ENCODE results near the gene MCC.

Gene MCC

GRCh38 chr5:113276493-113276892 lies 211.8 kb downstream of the MCC start:
- Mint-ChIP-seq H3K4me1 (ENCODE audit: low read depth) (peaks cover 31% of the 10 kb centered on the region), H3K9me3 (no peaks in the 10 kb centered on the region), H3K4me3 (no peak overlapping the region), H3K27ac (no peak overlapping the region), H3K36me3 (ENCODE audit: low read depth) (no peaks in the 10 kb centered on the region), H3K27me3 (no peaks in the 10 kb centered on the region)

GRCh38 chr5:113276001-113276400 lies 212.3 kb downstream of the MCC start:
- no peak overlapping the region for H3K27ac Mint-ChIP-seq
- H3K4me1 Mint-ChIP-seq (ENCODE audit: low read depth): peaks cover 31% of the 10 kb centered on the region
- no peak overlapping the region for H3K4me3 Mint-ChIP-seq
- H3K27me3 Mint-ChIP-seq: no peaks in the 10 kb centered on the region
- no peaks in the 10 kb centered on the region for H3K9me3 Mint-ChIP-seq
- no peaks in the 10 kb centered on the region for H3K36me3 Mint-ChIP-seq (ENCODE audit: low read depth)

DNA sequence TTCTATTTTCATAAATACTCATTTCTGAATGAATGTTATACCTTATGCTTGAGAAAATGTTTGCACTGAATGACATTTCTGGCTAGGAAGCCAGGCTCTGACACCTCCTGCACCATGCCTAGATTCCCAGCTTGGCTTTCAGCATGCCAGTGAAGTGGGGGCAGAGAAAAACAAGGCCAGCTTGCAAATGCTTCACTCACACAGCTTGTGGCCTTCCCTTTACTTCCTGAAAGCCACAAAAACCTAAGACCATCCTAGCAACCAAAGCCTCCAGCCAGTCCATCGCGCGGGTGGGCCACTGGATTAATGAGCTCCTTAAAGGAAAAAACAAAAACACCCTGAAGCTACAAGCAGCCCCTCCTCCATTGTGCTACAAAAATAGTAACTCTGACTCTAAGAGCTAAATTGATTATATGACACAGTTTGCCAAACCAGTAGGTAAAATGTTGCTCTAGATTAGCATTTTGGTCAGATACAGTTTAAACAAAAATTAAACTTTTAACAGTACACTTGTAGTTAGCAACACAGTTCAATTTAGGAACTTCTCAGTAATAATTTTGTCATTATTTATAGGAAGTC lies 213.3 kb downstream of the MCC start:
- Mint-ChIP-seq H3K27me3 (no peaks in the 10 kb centered on the region), H3K4me1 (ENCODE audit: low read depth) (peaks cover 31% of the 10 kb centered on the region), H3K4me3 (no peak overlapping the region), H3K9me3 (no peaks in the 10 kb centered on the region), H3K27ac (no peak overlapping the region), H3K36me3 (ENCODE audit: low read depth) (no peaks in the 10 kb centered on the region)

GRCh38 chr5:113273948-113274347 lies 214.3 kb downstream of the MCC start:
- Mint-ChIP-seq H3K4me1 (ENCODE audit: low read depth) (peaks cover 30% of the 10 kb centered on the region), H3K27me3 (no peaks in the 10 kb centered on the region), H3K9me3 (no peaks in the 10 kb centered on the region), H3K36me3 (ENCODE audit: low read depth) (no peaks in the 10 kb centered on the region), H3K4me3 (no peak overlapping the region), H3K27ac (no peak overlapping the region)

- no peaks in the 10 kb centered on the region for H3K27me3 Mint-ChIP-seq
- peaks cover 21% of the 10 kb centered on the region for H3K4me1 Mint-ChIP-seq (ENCODE audit: low read depth)
- H3K27ac Mint-ChIP-seq: no peak overlapping the region
- H3K9me3 Mint-ChIP-seq: no peaks in the 10 kb centered on the region
- H3K36me3 Mint-ChIP-seq (ENCODE audit: low read depth): no peaks in the 10 kb centered on the region
- no peak overlapping the region for H3K4me3 Mint-ChIP-seq
These were observed 216.4 kb downstream of the MCC start for GRCh38 chr5:113271745-113272454.

- H3K4me1 Mint-ChIP-seq (ENCODE audit: low read depth): peaks cover 21% of the 10 kb centered on the region
- H3K36me3 Mint-ChIP-seq (ENCODE audit: low read depth): no peaks in the 10 kb centered on the region
- H3K4me3 Mint-ChIP-seq: no peak overlapping the region
- no peak overlapping the region for H3K27ac Mint-ChIP-seq
- no peaks in the 10 kb centered on the region for H3K27me3 Mint-ChIP-seq
- H3K9me3 Mint-ChIP-seq: no peaks in the 10 kb centered on the region
These were observed 217.2 kb downstream of the MCC start for GRCh38 chr5:113271015-113271414.

DNA sequence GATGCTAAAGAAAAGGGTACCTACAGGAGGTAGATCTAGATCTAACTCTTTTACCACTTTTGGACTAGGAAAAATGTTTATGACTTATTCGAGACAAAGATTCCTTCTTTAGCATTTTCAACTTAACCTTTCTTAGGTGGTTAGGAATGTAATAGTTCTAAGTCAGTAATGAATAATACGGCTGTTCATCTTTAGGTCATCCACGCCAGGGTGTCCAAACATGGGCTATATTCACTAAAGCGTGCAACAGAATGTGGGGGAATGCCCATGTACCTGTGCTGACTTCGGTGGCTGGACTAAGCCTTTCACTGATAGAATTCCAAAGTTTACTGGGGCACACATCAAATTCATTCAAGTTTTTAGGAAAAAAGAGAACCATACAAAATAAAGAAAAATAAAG lies 218.2 kb downstream of the MCC start:
- H3K27ac Mint-ChIP-seq: no peak overlapping the region
- H3K36me3 Mint-ChIP-seq (ENCODE audit: low read depth): no peaks in the 10 kb centered on the region
- peaks cover 21% of the 10 kb centered on the region for H3K4me1 Mint-ChIP-seq (ENCODE audit: low read depth)
- H3K27me3 Mint-ChIP-seq: no peaks in the 10 kb centered on the region
- H3K4me3 Mint-ChIP-seq: no peak overlapping the region
- H3K9me3 Mint-ChIP-seq: no peaks in the 10 kb centered on the region

- Mint-ChIP-seq H3K9me3 (no peaks in the 10 kb centered on the region), H3K36me3 (ENCODE audit: low read depth) (no peaks in the 10 kb centered on the region), H3K4me1 (ENCODE audit: low read depth) (peaks cover 16% of the 10 kb centered on the region), H3K27ac (no peak overlapping the region), H3K27me3 (no peaks in the 10 kb centered on the region), H3K4me3 (no peak overlapping the region)
These were observed 218.9 kb downstream of the MCC start for GRCh38 chr5:113269023-113269997.

- Mint-ChIP-seq H3K27ac (no peak overlapping the region), H3K27me3 (no peaks in the 10 kb centered on the region), H3K4me1 (ENCODE audit: low read depth) (peaks cover 9% of the 10 kb centered on the region), H3K4me3 (no peak overlapping the region), H3K36me3 (ENCODE audit: low read depth) (no peaks in the 10 kb centered on the region), H3K9me3 (no peaks in the 10 kb centered on the region)
These were observed 220.0 kb downstream of the MCC start for GRCh38 chr5:113268232-113268631.

DNA sequence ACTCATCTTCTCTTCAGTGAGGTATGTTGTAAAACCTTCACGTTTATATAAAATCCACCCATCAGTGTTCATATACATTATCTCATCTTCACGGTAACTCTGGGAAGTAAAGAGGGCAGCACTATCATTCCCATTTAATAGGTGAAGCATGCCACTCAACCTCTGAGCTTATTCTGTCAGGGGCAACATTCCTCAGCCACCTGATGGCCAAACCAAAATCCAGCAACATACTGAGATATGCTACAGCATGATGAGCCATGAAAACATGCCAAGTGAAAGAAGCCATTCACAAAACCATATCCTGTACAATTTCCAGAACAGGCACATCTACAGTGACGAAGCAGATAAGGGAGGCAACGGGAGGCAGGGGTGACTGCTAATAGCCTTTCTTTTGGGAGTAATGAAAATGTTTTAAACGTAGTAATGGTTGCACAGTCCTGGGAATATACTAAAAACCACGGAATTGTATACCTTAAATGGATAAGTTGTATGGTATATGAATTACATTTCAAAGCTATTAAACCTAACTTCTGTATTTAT lies 220.8 kb downstream of the MCC start:
- H3K36me3 Mint-ChIP-seq (ENCODE audit: low read depth): no peaks in the 10 kb centered on the region
- H3K4me1 Mint-ChIP-seq (ENCODE audit: low read depth): peaks cover 9% of the 10 kb centered on the region
- no peaks in the 10 kb centered on the region for H3K27me3 Mint-ChIP-seq
- no peaks in the 10 kb centered on the region for H3K9me3 Mint-ChIP-seq
- no peak overlapping the region for H3K27ac Mint-ChIP-seq
- H3K4me3 Mint-ChIP-seq: no peak overlapping the region

GRCh38 chr5:113266913-113267227 lies 221.4 kb downstream of the MCC start:
- Mint-ChIP-seq H3K36me3 (ENCODE audit: low read depth) (no peaks in the 10 kb centered on the region), H3K4me3 (no peak overlapping the region), H3K27me3 (no peaks in the 10 kb centered on the region), H3K9me3 (no peaks in the 10 kb centered on the region), H3K27ac (no peak overlapping the region), H3K4me1 (ENCODE audit: low read depth) (peaks cover 9% of the 10 kb centered on the region)

GRCh38 chr5:113266227-113266912 lies 221.9 kb downstream of the MCC start:
- H3K27ac Mint-ChIP-seq: no peak overlapping the region
- no peaks in the 10 kb centered on the region for H3K27me3 Mint-ChIP-seq
- H3K4me1 Mint-ChIP-seq (ENCODE audit: low read depth): peaks cover 9% of the 10 kb centered on the region
- no peaks in the 10 kb centered on the region for H3K9me3 Mint-ChIP-seq
- no peaks in the 10 kb centered on the region for H3K36me3 Mint-ChIP-seq (ENCODE audit: low read depth)
- H3K4me3 Mint-ChIP-seq: no peak overlapping the region

GRCh38 chr5:113265190-113265589 lies 223.1 kb downstream of the MCC start:
- Mint-ChIP-seq H3K4me1 (ENCODE audit: low read depth) (peaks cover 9% of the 10 kb centered on the region), H3K27me3 (no peaks in the 10 kb centered on the region), H3K36me3 (ENCODE audit: low read depth) (no peaks in the 10 kb centered on the region), H3K27ac (no peak overlapping the region), H3K9me3 (no peaks in the 10 kb centered on the region), H3K4me3 (no peak overlapping the region)

DNA sequence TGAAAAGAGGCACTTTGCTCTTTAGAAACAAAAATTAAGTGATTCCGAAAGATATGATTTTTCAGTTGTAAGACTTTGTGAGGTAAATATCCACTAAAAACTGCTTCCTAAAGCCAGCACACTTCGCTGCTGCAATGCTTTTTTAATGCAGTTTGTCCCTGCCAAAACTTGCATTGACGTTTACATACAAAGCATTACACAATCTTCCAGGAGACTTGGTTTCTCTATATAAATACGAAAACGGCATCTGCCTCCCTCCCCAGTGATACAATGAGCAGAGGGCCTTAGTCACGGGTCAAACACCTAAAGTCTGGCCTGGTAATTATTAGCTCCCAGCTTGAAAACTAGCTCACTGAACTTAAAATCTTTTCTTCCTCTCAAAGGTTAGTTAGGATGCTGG lies 224.2 kb downstream of the MCC start:
- H3K4me1 Mint-ChIP-seq (ENCODE audit: low read depth): peaks cover under 1% of the 10 kb centered on the region
- no peaks in the 10 kb centered on the region for H3K36me3 Mint-ChIP-seq (ENCODE audit: low read depth)
- no peak overlapping the region for H3K27ac Mint-ChIP-seq
- H3K4me3 Mint-ChIP-seq: no peak overlapping the region
- no peaks in the 10 kb centered on the region for H3K27me3 Mint-ChIP-seq
- no peaks in the 10 kb centered on the region for H3K9me3 Mint-ChIP-seq

- H3K36me3 Mint-ChIP-seq (ENCODE audit: low read depth): no peaks in the 10 kb centered on the region
These were observed 224.7 kb downstream of the MCC start for GRCh38 chr5:113263545-113263944.

More at GRCh38 chr5:113263545-113263944, 224.7 kb downstream of the MCC start:
- Mint-ChIP-seq H3K27ac (no peak overlapping the region), H3K4me1 (ENCODE audit: low read depth) (no peaks in the 10 kb centered on the region), H3K9me3 (no peaks in the 10 kb centered on the region), H3K4me3 (no peak overlapping the region), H3K27me3 (no peaks in the 10 kb centered on the region)
